Subcutaneous adipose tissue (tissue), 4 donors: ENCODE data around the gene PGLYRP3. TPM values are rescaled to one million over a fixed set of nuclear protein-coding genes. Genes with fewer than 3 reads are reported as not detected.

Experiments
- total RNA-seq, 4 donors: library from RNA; depleted of rRNA; stranded (reverse); fragments of >200 nt; gene quantifications; one replicate each; pipeline ENCODE4 v1.1.0, GENCODE V29; 2016
- TF ChIP-seq, protein P1 (sequence below): fragments of 450-650 bp; IDR thresholded peaks from one replicate; pipeline ENCODE4 v1.5.1; 2016; ENCODE audit warnings: low read depth, mild to moderate bottlenecking, control low read depth, antibody characterized with exemption, moderate library complexity

PGLYRP3 gene
- total RNA-seq, 4 donors from 2014 or later = not detected

GRCh38 chr1:153353226-153353947 lies 40.6 kb upstream of the PGLYRP3 start:
- TF ChIP-seq, protein P1, sequence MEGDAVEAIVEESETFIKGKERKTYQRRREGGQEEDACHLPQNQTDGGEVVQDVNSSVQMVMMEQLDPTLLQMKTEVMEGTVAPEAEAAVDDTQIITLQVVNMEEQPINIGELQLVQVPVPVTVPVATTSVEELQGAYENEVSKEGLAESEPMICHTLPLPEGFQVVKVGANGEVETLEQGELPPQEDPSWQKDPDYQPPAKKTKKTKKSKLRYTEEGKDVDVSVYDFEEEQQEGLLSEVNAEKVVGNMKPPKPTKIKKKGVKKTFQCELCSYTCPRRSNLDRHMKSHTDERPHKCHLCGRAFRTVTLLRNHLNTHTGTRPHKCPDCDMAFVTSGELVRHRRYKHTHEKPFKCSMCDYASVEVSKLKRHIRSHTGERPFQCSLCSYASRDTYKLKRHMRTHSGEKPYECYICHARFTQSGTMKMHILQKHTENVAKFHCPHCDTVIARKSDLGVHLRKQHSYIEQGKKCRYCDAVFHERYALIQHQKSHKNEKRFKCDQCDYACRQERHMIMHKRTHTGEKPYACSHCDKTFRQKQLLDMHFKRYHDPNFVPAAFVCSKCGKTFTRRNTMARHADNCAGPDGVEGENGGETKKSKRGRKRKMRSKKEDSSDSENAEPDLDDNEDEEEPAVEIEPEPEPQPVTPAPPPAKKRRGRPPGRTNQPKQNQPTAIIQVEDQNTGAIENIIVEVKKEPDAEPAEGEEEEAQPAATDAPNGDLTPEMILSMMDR = no peak

DNA sequence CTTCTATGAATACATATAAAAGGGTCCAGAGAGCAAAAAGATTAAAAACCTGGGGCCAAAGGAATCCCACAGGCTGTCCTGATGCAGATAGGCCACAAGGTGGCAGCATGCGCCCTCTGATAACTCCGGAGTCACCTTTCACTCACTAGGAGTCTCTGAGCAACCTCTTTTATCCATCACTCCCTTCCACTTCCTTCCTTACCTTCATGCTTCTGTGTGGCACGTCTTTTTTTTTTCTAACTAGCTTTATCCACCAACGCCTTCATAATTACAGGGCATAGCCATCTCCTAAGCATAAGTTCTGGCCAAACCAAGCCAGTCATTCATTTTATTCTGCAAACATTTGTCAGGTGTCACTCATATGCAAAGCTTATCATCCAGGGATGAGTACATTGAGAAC lies 39.8 kb upstream of the PGLYRP3 start:
- TF ChIP-seq, protein P1 = no peak

GRCh38 chr1:153350321-153350957 lies 37.7 kb upstream of the PGLYRP3 start:
- TF ChIP-seq, protein P1 = no peak

GRCh38 chr1:153349363-153350320 lies 36.9 kb upstream of the PGLYRP3 start:
- TF ChIP-seq, protein P1 = no peak

- TF ChIP-seq, protein P1 = no peak
Measured at GRCh38 chr1:153348511-153349362, 36.0 kb upstream of the PGLYRP3 start, which contains the start of gene PGLYRP4. PGLYRP4 (minus strand) TSS chr1:153348841; CDS start chr1:153347932, 909 bp downstream.

GRCh38 chr1:153347856-153348255 lies 35.1 kb upstream of the PGLYRP3 start:
- TF ChIP-seq, protein P1 = no peak
